Amniotic epithelial cell (primary cell): Measurements from ENCODE around the gene SPOCK1.

Source experiments
- DNase-seq: peaks from one replicate; pipeline ENCODE4 v3.0.0-alpha.2; 2010; ENCODE audit warnings: low read depth

The SPOCK1 gene

GRCh38 chr5:137194300-137194699 is 304.8 kb downstream of the SPOCK1 start:
- no peak for DNase-seq

GRCh38 chr5:137192293-137192743 is 306.8 kb downstream of the SPOCK1 start:
- DNase-seq, result peak; percentile 53

GRCh38 chr5:137191179-137191578 is 307.9 kb downstream of the SPOCK1 start:
- peak; percentile 49 for DNase-seq

- peak; percentile 18 for DNase-seq
Measured at GRCh38 chr5:137190441-137190840, 308.7 kb downstream of the SPOCK1 start.

GRCh38 chr5:137190031-137190430 is 309.1 kb downstream of the SPOCK1 start:
- no peak for DNase-seq

GRCh38 chr5:137188566-137188965 is 310.6 kb downstream of the SPOCK1 start:
- DNase-seq, result no peak

- peak; percentile 87 for DNase-seq
Measured at GRCh38 chr5:137186759-137187461, 312.2 kb downstream of the SPOCK1 start.

- no peak for DNase-seq
Measured at GRCh38 chr5:137185193-137185592, 313.9 kb downstream of the SPOCK1 start.

- DNase-seq, result no peak
Measured at GRCh38 chr5:137184734-137185133, 314.4 kb downstream of the SPOCK1 start.

GRCh38 chr5:137182576-137182975 is 316.6 kb downstream of the SPOCK1 start:
- no peak for DNase-seq

- DNase-seq, result no peak
Measured at GRCh38 chr5:137181667-137182066, 317.5 kb downstream of the SPOCK1 start.

GRCh38 chr5:137179203-137179602 is 319.9 kb downstream of the SPOCK1 start:
- DNase-seq, result no peak

- DNase-seq, result no peak
Measured at GRCh38 chr5:137176609-137177008, 322.5 kb downstream of the SPOCK1 start.

- no peak for DNase-seq
Measured at GRCh38 chr5:137176126-137176525, 323.0 kb downstream of the SPOCK1 start.

GRCh38 chr5:137174196-137174595 is 324.9 kb downstream of the SPOCK1 start:
- no peak for DNase-seq

GRCh38 chr5:137172258-137172657 is 326.9 kb downstream of the SPOCK1 start:
- no peak for DNase-seq

GRCh38 chr5:137167187-137167586 is 331.9 kb downstream of the SPOCK1 start:
- DNase-seq, result no peak

GRCh38 chr5:137164961-137165360 is 334.2 kb downstream of the SPOCK1 start:
- DNase-seq, result no peak

- DNase-seq, result no peak
Measured at GRCh38 chr5:137164536-137164935, 334.6 kb downstream of the SPOCK1 start.

GRCh38 chr5:137158691-137159090 is 340.4 kb downstream of the SPOCK1 start:
- no peak for DNase-seq

- peak; percentile 3 for DNase-seq
Measured at GRCh38 chr5:137156180-137156579, 342.9 kb downstream of the SPOCK1 start.

GRCh38 chr5:137155261-137156000 is 343.7 kb downstream of the SPOCK1 start:
- no peak for DNase-seq

- no peak for DNase-seq
Measured at GRCh38 chr5:137152616-137153015, 346.5 kb downstream of the SPOCK1 start.
